Stimulated activated CD8-positive, alpha-beta memory T cell treated with anti-CD3 and anti-CD28 coated beads, Interleukin-4, amount 100 ng/mL, for 48 hours (primary cell): ENCODE measurements around the gene IGIP.

Experiments used
- DNase-seq: peaks from one replicate; pipeline ENCODE4 v3.0.0-alpha.2; 2020

Gene IGIP

GRCh38 chr5:140125637-140126036, at the start of gene IGIP:
TSS of gene IGIP (plus strand) at chr5:140125937. CDS start at chr5:140128477, 2,540 bp downstream.
- DNase-seq: no peak

- DNase-seq: no peak
Measured at GRCh38 chr5:140076142-140076541, 49.6 kb upstream of the IGIP start.

GRCh38 chr5:140076788-140077187, 48.9 kb upstream of the IGIP start:
- DNase-seq: no peak

- DNase-seq: no peak
Measured at GRCh38 chr5:140083120-140083519, 42.6 kb upstream of the IGIP start.

- DNase-seq: no peak
Measured at GRCh38 chr5:140083650-140084049, 42.1 kb upstream of the IGIP start.

GRCh38 chr5:140084541-140084940, 41.2 kb upstream of the IGIP start:
- DNase-seq: no peak

- no peak for DNase-seq
Measured at GRCh38 chr5:140090251-140090650, 35.5 kb upstream of the IGIP start.

GRCh38 chr5:140093179-140093578, 32.6 kb upstream of the IGIP start:
- no peak for DNase-seq

GRCh38 chr5:140093866-140094265, 31.9 kb upstream of the IGIP start:
- DNase-seq: no peak

GRCh38 chr5:140094889-140095288, 30.8 kb upstream of the IGIP start:
- DNase-seq: no peak

GRCh38 chr5:140101179-140101578, 24.6 kb upstream of the IGIP start:
- DNase-seq: no peak

GRCh38 chr5:140103154-140103553, 22.6 kb upstream of the IGIP start:
- no peak for DNase-seq

- DNase-seq: no peak
Measured at GRCh38 chr5:140104100-140104499, 21.6 kb upstream of the IGIP start.

- no peak for DNase-seq
Measured at GRCh38 chr5:140106101-140106500, 19.6 kb upstream of the IGIP start.

- DNase-seq: no peak
Measured at GRCh38 chr5:140106805-140107311, 18.9 kb upstream of the IGIP start.

GRCh38 chr5:140107312-140108092, 18.2 kb upstream of the IGIP start:
- peak; percentile 93 for DNase-seq

GRCh38 chr5:140108093-140109017, 17.4 kb upstream of the IGIP start:
- DNase-seq: peak; percentile 55

GRCh38 chr5:140109018-140109758, 16.5 kb upstream of the IGIP start:
- no peak for DNase-seq

GRCh38 chr5:140109759-140110645, 15.7 kb upstream of the IGIP start:
- DNase-seq: no peak

GRCh38 chr5:140110646-140110957, 15.1 kb upstream of the IGIP start:
- no peak for DNase-seq

GRCh38 chr5:140111011-140111858, 14.5 kb upstream of the IGIP start:
- no peak for DNase-seq
